ENCODE results near the gene TYSND1. TPM values are rescaled to one million over a fixed set of nuclear protein-coding genes. Genes with fewer than 3 reads are reported as not detected.

Gene TYSND1
- total and polyA plus RNA-seq, 12 donors = 4.1 to 33.1 (median 18.0) TPM

GRCh38 chr10:70126700-70127395, 19.7 kb downstream of the TYSND1 start:
- TF ChIP-seq CTCF (IDR thresholded peaks at IDR 0.05) (no peak), POLR2A (IDR thresholded peaks at IDR 0.05) (no peak)
- no peaks in the 10 kb centered on the region for H3K27me3 ChIP-seq
- WGBS, 4 donors = 91 to 95% (median 93%) methylated on average over 9 to 15 of the region's 15 CpGs

GRCh38 chr10:70125918-70126552, 20.5 kb downstream of the TYSND1 start:
- no peak for DNase-seq
- Histone ChIP-seq H3K4me3 (no peak overlapping the region), H3K27ac (no peak overlapping the region), H3K9me3 (replicated peaks in 1 of 3) (no peaks in the 10 kb centered on the region), H3K36me3 (replicated peaks in 1 of 2) (no peaks in the 10 kb centered on the region), H3K4me1 (replicated peaks in 1 of 2) (peaks cover 0 to under 1% of the 10 kb centered on the region in 2 donors), H3K27me3 (no peaks in the 10 kb centered on the region)
- intact Hi-C loops (cut with DNase I) = no loop called here
- 74 to 83% (median 81%) methylated on average over 5 of the region's 5 CpGs for WGBS, 4 donors
- TF ChIP-seq CTCF (IDR thresholded peaks at IDR 0.05) = no peak
- TF ChIP-seq POLR2A (IDR thresholded peaks at IDR 0.05) = no peak

More at GRCh38 chr10:70126700-70127395, 19.7 kb downstream of the TYSND1 start:
- no peaks in the 10 kb centered on the region for H3K36me3 ChIP-seq (replicated peaks in 1 of 2)
- peaks cover 0 to 9% of the 10 kb centered on the region in 2 donors for H3K4me1 ChIP-seq (replicated peaks in 1 of 2)
- H3K4me3 ChIP-seq = no peak overlapping the region
- H3K27ac ChIP-seq = no peak overlapping the region
- intact Hi-C loops (cut with DNase I) = no loop called here
- H3K9me3 ChIP-seq (replicated peaks in 1 of 3) = no peaks in the 10 kb centered on the region
- no peak for DNase-seq

GRCh38 chr10:70124918-70125317, 21.6 kb downstream of the TYSND1 start:
- intact Hi-C loops (cut with DNase I) = no loop called here
- 93 to 98% (median 95%) methylated on average over 3 of the region's 3 CpGs for WGBS, 4 donors

More at GRCh38 chr10:70124918-70125317, 21.6 kb downstream of the TYSND1 start:
- TF ChIP-seq POLR2A (IDR thresholded peaks at IDR 0.05) (no peak), CTCF (IDR thresholded peaks at IDR 0.05) (no peak)
- no peak for DNase-seq
- peaks cover 0 to 4% of the 10 kb centered on the region in 2 donors for H3K36me3 ChIP-seq (replicated peaks in 1 of 2)
- no peaks in the 10 kb centered on the region for H3K4me1 ChIP-seq (replicated peaks in 1 of 2)
- no peak overlapping the region for H3K27ac ChIP-seq
- no peak overlapping the region for H3K4me3 ChIP-seq
- H3K27me3 ChIP-seq = no peaks in the 10 kb centered on the region
- no peaks in the 10 kb centered on the region for H3K9me3 ChIP-seq (replicated peaks in 1 of 3)

All from adrenal gland (tissue), 12 donors.